Esophagus squamous epithelium (tissue), 5 donors: ENCODE results near the gene TOMM20. TPM values are rescaled to one million over a fixed set of nuclear protein-coding genes. Genes with fewer than 3 reads are reported as not detected.

Experiments used
- DNase-seq: peaks from one replicate; lab custom pipeline; 2025; lab: John Stamatoyannopoulos, UW
- H3K27ac ChIP-seq, 4 donors: fragments of 200-600 bp; sonication (generic); one replicate each; pipeline ENCODE4 v1.5.1; 2016 to 2019; ENCODE audit warnings: mild to moderate bottlenecking in 1 of 4
- H3K27me3 ChIP-seq, 4 donors: fragments of 200-600 bp; sonication (generic); 1 replicate in 3 of 4; 2 replicates in 1 of 4; pipeline versions ENCODE4 v1.5.1 to v1.6.0; 2017 to 2021; ENCODE audit warnings: antibody characterized with exemption in 1 of 4
- H3K36me3 ChIP-seq, 3 donors: fragments of 200-600 bp; sonication (generic); one replicate each; pipeline ENCODE4 v1.5.1; 2016 to 2019
- H3K4me1 ChIP-seq, 3 donors: fragments of 200-600 bp; sonication (generic); one replicate each; pipeline ENCODE4 v1.5.1; 2017 to 2019
- H3K4me3 ChIP-seq, 4 donors: fragments of 200-600 bp; sonication (generic); 1 replicate in 3 of 4; 2 replicates in 1 of 4; pipeline ENCODE4 v1.5.1; 2016 to 2019; ENCODE audit warnings: mild to moderate bottlenecking in 2 of 4, moderate library complexity in 1 of 4
- H3K9me3 ChIP-seq, 3 donors: fragments of 200-600 bp; sonication (generic); one replicate each; pipeline ENCODE4 v1.5.1; 2016 to 2019
- POLR2A ChIP-seq, 4 donors: fragments of 450-650 bp; IDR thresholded peaks; one replicate each; pipeline ENCODE4 v1.6.1; 2017; ENCODE audit warnings: antibody characterized with exemption in 4 of 4, mild to moderate bottlenecking in 4 of 4, moderate library complexity in 3 of 4
- WGBS, 2 donors: methylation state at CpG; one replicate each; pipeline ENCODE4 v1.1.5; 2018; 5-methylcytosine and 5-hydroxymethylcytosine counted together
- intact Hi-C: fragments of 100-400 bp; cut with DNase I; formaldehyde crosslinking; loops from one replicate; pipeline ENCODE4 v1.15.0; 2022
- total RNA-seq, 4 donors: library from RNA; depleted of rRNA; stranded (reverse); fragments of >200 nt; gene quantifications; one replicate each; pipeline ENCODE4 v1.1.0, GENCODE V29; 2016
- TF ChIP-seq, protein P1 (sequence below), 6 experiments: fragments of 450-650 bp in 4 of 6; fragments of 200-600 bp in 2 of 6; sonication (generic) in 2 of 6; IDR thresholded peaks; one replicate each; pipeline ENCODE4 v1.5.1; 2016 to 2019; ENCODE audit warnings: antibody characterized with exemption in 6 of 6, mild to moderate bottlenecking in 4 of 6, moderate library complexity in 4 of 6
- donor health status: DM: yes; HTN: yes; CAD: no.

Gene TOMM20
- total RNA-seq, 4 donors from 2014 or later, result 36.4 to 117 (median 84.1) TPM

DNA sequence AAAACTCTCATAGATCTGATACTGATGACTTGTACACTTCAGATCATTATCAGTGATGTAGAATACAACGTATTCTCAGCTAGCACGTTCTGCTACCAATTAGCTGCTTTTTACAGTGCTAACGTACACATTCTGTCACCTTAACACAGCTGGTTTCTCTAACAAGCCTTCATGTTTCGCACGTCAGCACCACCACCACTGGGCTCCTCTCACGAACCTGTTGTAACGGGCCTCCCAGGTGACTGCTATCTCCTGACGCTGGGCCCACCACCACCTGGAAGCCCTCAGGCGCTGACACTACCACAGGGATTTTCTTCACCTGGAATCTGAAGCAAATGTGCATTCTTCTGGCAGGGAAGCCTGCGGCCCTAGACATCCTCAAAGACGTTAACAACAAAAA lies 19.8 kb downstream of the TOMM20 start:
- TF ChIP-seq POLR2A (IDR thresholded peaks at IDR 0.05), result no peak
- TF ChIP-seq, protein P1, sequence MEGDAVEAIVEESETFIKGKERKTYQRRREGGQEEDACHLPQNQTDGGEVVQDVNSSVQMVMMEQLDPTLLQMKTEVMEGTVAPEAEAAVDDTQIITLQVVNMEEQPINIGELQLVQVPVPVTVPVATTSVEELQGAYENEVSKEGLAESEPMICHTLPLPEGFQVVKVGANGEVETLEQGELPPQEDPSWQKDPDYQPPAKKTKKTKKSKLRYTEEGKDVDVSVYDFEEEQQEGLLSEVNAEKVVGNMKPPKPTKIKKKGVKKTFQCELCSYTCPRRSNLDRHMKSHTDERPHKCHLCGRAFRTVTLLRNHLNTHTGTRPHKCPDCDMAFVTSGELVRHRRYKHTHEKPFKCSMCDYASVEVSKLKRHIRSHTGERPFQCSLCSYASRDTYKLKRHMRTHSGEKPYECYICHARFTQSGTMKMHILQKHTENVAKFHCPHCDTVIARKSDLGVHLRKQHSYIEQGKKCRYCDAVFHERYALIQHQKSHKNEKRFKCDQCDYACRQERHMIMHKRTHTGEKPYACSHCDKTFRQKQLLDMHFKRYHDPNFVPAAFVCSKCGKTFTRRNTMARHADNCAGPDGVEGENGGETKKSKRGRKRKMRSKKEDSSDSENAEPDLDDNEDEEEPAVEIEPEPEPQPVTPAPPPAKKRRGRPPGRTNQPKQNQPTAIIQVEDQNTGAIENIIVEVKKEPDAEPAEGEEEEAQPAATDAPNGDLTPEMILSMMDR (IDR thresholded peaks at IDR 0.05), result no peak
- H3K4me3 ChIP-seq, result no peak overlapping the region
- no peaks in the 10 kb centered on the region for H3K9me3 ChIP-seq
- WGBS, 2 donors, result 74 to 92% methylated on average over 8 to 11 of the region's 11 CpGs
- no peaks in the 10 kb centered on the region for H3K27me3 ChIP-seq
- no peak overlapping the region for H3K27ac ChIP-seq
- peaks cover 0 to 30% (median 8%) of the 10 kb centered on the region in 3 donors for H3K4me1 ChIP-seq
- DNase-seq, result no peak
- intact Hi-C loops, result loop anchor here (10.0 kb wide), 1 partner anchor 306 kb away; no protein-coding TSS in a partner anchor
- peaks cover 10 to 74% (median 28%) of the 10 kb centered on the region in 3 donors for H3K36me3 ChIP-seq

DNA sequence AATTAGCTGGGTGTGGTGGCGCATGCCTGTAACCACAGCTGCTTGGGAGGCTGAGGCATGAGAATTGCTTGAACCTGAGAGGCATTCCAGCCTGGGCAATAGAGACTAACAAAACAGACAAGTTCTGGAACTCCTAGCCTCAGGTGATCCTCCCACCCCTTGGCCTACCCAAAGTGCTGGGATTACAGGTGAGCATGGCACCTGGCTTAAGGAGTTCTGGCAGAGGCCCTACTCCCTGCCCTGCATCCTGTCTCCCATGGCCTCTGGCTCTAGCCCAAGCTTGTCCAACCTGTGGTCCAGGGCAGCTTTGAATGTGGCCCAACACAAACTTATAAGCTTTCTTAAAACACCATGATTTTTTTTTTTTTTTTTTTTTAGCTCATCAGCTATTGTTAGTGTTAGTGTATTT lies 20.4 kb downstream of the TOMM20 start:
- H3K36me3 ChIP-seq, result peaks cover 8 to 67% (median 24%) of the 10 kb centered on the region in 3 donors
- 89 to 100% methylated on average over 1 of the region's 1 CpG for WGBS, 2 donors

DNA sequence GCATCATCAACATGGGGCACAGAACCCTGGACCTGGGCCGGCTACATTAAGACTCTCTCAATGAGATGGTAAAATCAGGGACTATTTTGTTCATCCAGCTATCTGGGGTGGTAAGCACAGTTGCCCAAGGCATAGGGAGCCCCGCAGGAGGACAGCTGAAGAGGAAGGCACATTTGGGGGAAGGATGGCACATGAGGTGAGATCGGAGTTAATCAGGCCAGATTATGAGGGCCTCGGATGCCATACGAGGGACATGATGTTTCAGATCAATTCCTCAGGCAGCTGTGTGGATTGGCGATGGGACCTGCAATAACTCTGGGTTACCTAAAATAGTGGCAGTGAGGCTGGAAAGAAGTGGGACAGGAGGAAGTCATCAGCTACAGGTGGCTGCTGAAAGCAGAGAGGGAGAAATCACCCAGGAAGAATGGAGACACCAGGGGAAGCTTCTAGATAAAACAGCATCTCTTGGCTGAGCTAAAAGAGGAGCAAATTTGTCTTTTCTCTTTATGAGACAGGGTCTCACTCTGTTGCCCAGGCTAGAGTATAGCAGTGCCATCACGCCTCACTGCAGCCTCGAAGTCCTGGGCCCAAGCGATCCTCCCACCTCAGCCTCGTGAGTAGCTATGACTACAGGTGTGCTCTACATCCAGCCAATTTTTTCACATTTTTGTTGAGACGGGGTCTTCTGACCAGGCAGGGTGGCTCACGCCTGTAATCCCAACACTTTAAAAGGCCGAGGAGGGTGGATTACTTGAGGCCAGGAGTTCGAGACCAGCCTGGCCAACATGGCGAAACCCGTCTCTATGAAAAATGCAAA lies 21.1 kb downstream of the TOMM20 start:
- Histone ChIP-seq H3K9me3 (no peaks in the 10 kb centered on the region), H3K4me1 (peaks cover 0 to 43% (median 18%) of the 10 kb centered on the region in 3 donors), H3K4me3 (no peak overlapping the region), H3K27ac (no peak overlapping the region), H3K27me3 (no peaks in the 10 kb centered on the region), H3K36me3 (peaks cover 7 to 61% (median 21%) of the 10 kb centered on the region in 3 donors)
- 85 to 91% methylated on average over 11 to 14 of the region's 16 CpGs for WGBS, 2 donors
- DNase-seq, result no peak
- TF ChIP-seq, protein P1 (IDR thresholded peaks at IDR 0.05), result no peak
- no peak for TF ChIP-seq POLR2A (IDR thresholded peaks at IDR 0.05)
- intact Hi-C loops, result loop anchor here (10.0 kb wide), 1 partner anchor 307 kb away; no protein-coding TSS in a partner anchor

More for the DNA sequence above, 20.4 kb downstream of the TOMM20 start:
- intact Hi-C loops, result loop anchor here (10.0 kb wide), 1 partner anchor 307 kb away; no protein-coding TSS in a partner anchor
- Histone ChIP-seq H3K4me1 (peaks cover 0 to 37% (median 15%) of the 10 kb centered on the region in 3 donors), H3K27me3 (no peaks in the 10 kb centered on the region), H3K4me3 (no peak overlapping the region), H3K27ac (no peak overlapping the region), H3K9me3 (no peaks in the 10 kb centered on the region)
- TF ChIP-seq, protein P1 (IDR thresholded peaks at IDR 0.05), result no peak
- TF ChIP-seq POLR2A (IDR thresholded peaks at IDR 0.05), result no peak
- DNase-seq, result no peak

DNA sequence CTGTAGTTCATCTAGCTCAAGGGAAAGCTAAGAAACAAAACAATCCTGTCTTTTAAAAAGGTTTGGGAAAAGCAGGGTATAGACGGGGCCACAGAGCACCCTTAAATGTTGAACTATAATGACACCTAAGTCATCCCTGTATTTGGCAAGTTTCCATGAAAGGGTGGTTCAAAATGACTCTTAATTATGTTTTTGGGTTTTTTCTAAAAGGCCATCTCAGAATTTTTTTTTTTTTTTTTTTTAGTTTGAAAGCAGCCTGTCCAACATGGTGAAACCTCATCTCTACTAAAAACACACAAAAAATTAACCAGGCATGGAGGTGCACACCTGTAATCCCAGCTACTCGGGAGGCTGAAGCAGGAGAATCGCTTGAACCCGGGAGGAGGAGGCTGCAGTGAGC lies 22.2 kb downstream of the TOMM20 start:
- intact Hi-C loops, result loop anchor here (10.0 kb wide), 1 partner anchor 308 kb away; no protein-coding TSS in a partner anchor

More for the DNA sequence above, 22.2 kb downstream of the TOMM20 start:
- Histone ChIP-seq H3K27me3 (no peaks in the 10 kb centered on the region), H3K4me1 (peaks cover 0 to 45% (median 18%) of the 10 kb centered on the region in 3 donors), H3K9me3 (no peaks in the 10 kb centered on the region), H3K4me3 (no peak overlapping the region), H3K27ac (no peak overlapping the region), H3K36me3 (peaks cover 7 to 50% (median 21%) of the 10 kb centered on the region in 3 donors)
- no peak for DNase-seq
- 88 to 90% methylated on average over 4 of the region's 4 CpGs for WGBS, 2 donors
- no peak for TF ChIP-seq POLR2A (IDR thresholded peaks at IDR 0.05)
- TF ChIP-seq, protein P1 (IDR thresholded peaks at IDR 0.05), result no peak
